HepG2 (cell line): ENCODE data around the gene VSIR. TPM values are rescaled to one million over a fixed set of nuclear protein-coding genes. Genes with fewer than 3 reads are reported as not detected.

ENCODE experiments used
- ATAC-seq: fragments of 200-7000 bp; cut with Tn5 transposase; 3 replicates; pipeline ENCODE4 v1.9.1; 2020; ENCODE audit warnings: mild to moderate bottlenecking, moderate library complexity
- BruUV-seq: library from RNA; stranded (reverse); fragments of 400-500 nt; replicated peaks from 2 replicates; lab custom pipeline; 2021; lab: Mats Ljungman, UMichigan
- CTCF ChIA-PET: fragments of 300-600 bp; formaldehyde crosslinking; extraction: SDS; loops from one replicate; lab custom pipeline; 2021; ENCODE audit warnings: low total read pairs, inconsistent platforms, low intra/inter-chr PET ratio; lab: Yijun Ruan, JAX
- POLR2A ChIA-PET: fragments of 350-600 bp; sonication (Branson Sonifier 250); formaldehyde crosslinking; loops from one replicate; lab custom pipeline; 2020; ENCODE audit warnings: antibody characterized with exemption, inconsistent platforms; lab: Yijun Ruan, JAX
- DNase-seq: peaks from one replicate; pipeline ENCODE4 v3.0.0-alpha.2; 2015; ENCODE audit warnings: low spot score
- FAIRE-seq: peaks from 3 replicates; lab custom pipeline; 2011; peaks lifted over from hg19 to GRCh38; lab: Jason Lieb, UNC
- H2AFZ ChIP-seq: one replicate; pipeline ENCODE4 v1.6.1; 2011; ENCODE audit warnings: low read length, inconsistent platforms
- H3K27ac ChIP-seq: fragments of 300-600 bp; 3 replicates; pipeline ENCODE4 v1.8.0; 2011; ENCODE audit warnings: mixed run types, mild to moderate bottlenecking, mixed read lengths, low read length, inconsistent platforms; ENCODE audit not compliant: insufficient read depth; ENCODE audit errors: extremely low read length
- H3K27me3 ChIP-seq, 2 experiments: fragments of 200-600 bp in 1 of 2; 2 replicates in 1 of 2; 3 replicates in 1 of 2; pipeline versions ENCODE4 v1.6.0 to v1.8.0; 2011; ENCODE audit warnings: low read length in 2 of 2, mild to moderate bottlenecking in 2 of 2, moderate library complexity in 2 of 2, inconsistent platforms in 1 of 2; ENCODE audit not compliant: insufficient read depth in 2 of 2, control insufficient read depth in 1 of 2
- H3K36me3 ChIP-seq, 2 experiments: fragments of 200-600 bp in 1 of 2; replicated peaks in 1 of 2; 2 replicates in 1 of 2; 3 replicates in 1 of 2; pipeline versions ENCODE4 v1.5.1 to v1.8.0; 2011; ENCODE audit warnings: low read length in 2 of 2, inconsistent platforms in 1 of 2; ENCODE audit not compliant: insufficient read depth in 2 of 2, control insufficient read depth in 1 of 2
- H3K4me1 ChIP-seq: 2 replicates; pipeline ENCODE4 v1.5.1; 2012; ENCODE audit warnings: low read length, inconsistent platforms; ENCODE audit not compliant: insufficient read depth
- H3K4me2 ChIP-seq: 2 replicates; pipeline ENCODE4 v1.6.0; 2011; ENCODE audit warnings: low read depth, low read length, inconsistent platforms
- H3K4me3 ChIP-seq, 3 experiments: fragments of 200-600 bp in 1 of 3; sonication (generic), shearing (Covaris generic) in 1 of 3; replicated peaks in 1 of 3; 2 replicates each; pipeline ENCODE4 v1.5.1; 2011 to 2016; ENCODE audit warnings: low read length in 3 of 3, inconsistent platforms in 2 of 3, low read depth in 2 of 3, mild to moderate bottlenecking in 2 of 3, control low read depth in 1 of 3, mixed read lengths in 1 of 3; ENCODE audit not compliant: insufficient read depth in 1 of 3
- H3K79me2 ChIP-seq: one replicate; pipeline ENCODE4 v1.6.1; 2011; ENCODE audit warnings: low read length, inconsistent platforms; ENCODE audit not compliant: insufficient read depth
- H3K9ac ChIP-seq: 2 replicates; pipeline ENCODE4 v1.6.0; 2011; ENCODE audit warnings: mild to moderate bottlenecking, low read depth, low read length, inconsistent platforms; ENCODE audit not compliant: insufficient read depth
- H3K9me3 ChIP-seq: 2 replicates; pipeline ENCODE4 v1.5.1; 2012; ENCODE audit warnings: mild to moderate bottlenecking, low read length
- H4K20me1 ChIP-seq: 2 replicates; pipeline ENCODE4 v1.6.0; 2011; ENCODE audit warnings: inconsistent platforms, mild to moderate bottlenecking, low read length, moderate library complexity; ENCODE audit not compliant: insufficient read depth
- NFYB ChIP-seq: sonication (generic); formaldehyde crosslinking; IDR thresholded peaks from 2 replicates; pipeline ENCODE4 v1.4.0; 2020; ENCODE audit warnings: missing genetic modification reagents
- ZNF143 ChIP-seq: sonication (generic); formaldehyde crosslinking; IDR thresholded peaks from 2 replicates; pipeline ENCODE4 v1.4.0; 2020; ENCODE audit warnings: missing genetic modification reagents
- ZNF674 ChIP-seq: sonication (generic); formaldehyde crosslinking; IDR thresholded peaks from 2 replicates; pipeline ENCODE4 v1.5.0; 2020; ENCODE audit warnings: low read depth, mild to moderate bottlenecking, missing genetic modification reagents
- ZNF709 ChIP-seq: sonication (generic); formaldehyde crosslinking; IDR thresholded peaks from 2 replicates; pipeline ENCODE4 v1.5.0; 2020; ENCODE audit warnings: mild to moderate bottlenecking, missing genetic modification reagents
- WGBS: methylation state at CpG from one replicate; pipeline ENCODE4 v1.1.6; 2017; ENCODE audit warnings: low lambda C conversion rate; 5-methylcytosine and 5-hydroxymethylcytosine counted together
- in situ Hi-C: cut with HindIII; loops from 2 replicates; pipeline ENCODE4 v1.10.0; 2017; ENCODE audit warnings: low pct_unique_long_range_greater_than_20kb; ENCODE audit not compliant: extremely low pct_ligation_motif_present
- intact Hi-C: fragments of 100-400 bp; cut with micrococcal nuclease; formaldehyde crosslinking; loops from one replicate; pipeline ENCODE4 v1.10.0; 2022; ENCODE audit not compliant: unreplicated experiment
- polyA plus RNA-seq, 8 experiments: library from polyadenylated mRNA; depleted of rRNA in 3 of 8; stranded (reverse) in 7 of 8; unstranded in 1 of 8; fragments of >200 nt; fragmentation: Illumina TruSeq in 4 of 8; extraction: Trizol in 4 of 8; gene quantifications; 2 replicates each; pipeline versions ENCODE4 v1.2.1 to v1.2.3, GENCODE V29; 2011 to 2016; ENCODE audit warnings: low read depth in 4 of 8, missing spikeins in 1 of 8, mixed read lengths in 1 of 8; ENCODE audit not compliant: insufficient read depth in 1 of 8
- total RNA-seq, 5 experiments: library from RNA; depleted of rRNA; stranded (reverse); fragments of >200 nt; fragmentation: Illumina TruSeq; extraction: Trizol; gene quantifications; 2 replicates each; pipeline ENCODE4 v1.2.3, GENCODE V29; 2016; ENCODE audit warnings: low read depth in 1 of 5
- TF ChIP-seq, protein P1 (sequence below): sonication (generic); formaldehyde crosslinking; IDR thresholded peaks from 2 replicates; pipeline ENCODE4 v1.5.1; 2020; ENCODE audit warnings: mild to moderate bottlenecking, missing genetic modification reagents, borderline replicate concordance
- TF ChIP-seq, protein P2 (sequence below): sonication (generic); formaldehyde crosslinking; IDR thresholded peaks from 2 replicates; pipeline ENCODE4 v1.8.0; 2022; ENCODE audit warnings: low read depth, missing genetic modification reagents

The VSIR gene
- total and polyA plus RNA-seq, 2 of the 13 experiments (the other 11 are each of a cell fraction or from before 2014, with no cell fraction given): 0.44 to 3.2 TPM

DNA sequence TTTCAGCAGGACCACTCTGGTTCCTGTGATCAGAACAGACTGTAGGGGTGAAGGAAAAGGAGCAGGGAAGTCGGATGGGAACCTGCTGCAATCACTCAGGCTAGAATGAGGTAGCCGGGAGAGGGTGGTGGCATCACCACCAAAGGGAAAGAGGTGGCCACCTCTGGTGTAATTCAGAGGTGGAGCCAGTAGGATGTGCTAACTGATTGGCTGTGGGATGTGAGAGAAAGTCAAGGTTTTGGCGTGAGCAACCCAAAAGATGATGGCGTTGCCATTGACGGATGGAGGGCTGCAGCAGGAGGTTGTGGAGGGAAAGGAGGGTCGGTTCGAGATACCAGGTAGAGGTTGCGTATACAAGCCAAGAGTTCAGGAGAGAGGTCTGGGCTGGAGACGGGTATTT is 7.4 kb upstream of the VSIR start (continued):
- TF ChIP-seq ZNF709 (CRISPR knock-in tag) (no peak), ZNF674 (CRISPR knock-in tag) (no peak)

DNA sequence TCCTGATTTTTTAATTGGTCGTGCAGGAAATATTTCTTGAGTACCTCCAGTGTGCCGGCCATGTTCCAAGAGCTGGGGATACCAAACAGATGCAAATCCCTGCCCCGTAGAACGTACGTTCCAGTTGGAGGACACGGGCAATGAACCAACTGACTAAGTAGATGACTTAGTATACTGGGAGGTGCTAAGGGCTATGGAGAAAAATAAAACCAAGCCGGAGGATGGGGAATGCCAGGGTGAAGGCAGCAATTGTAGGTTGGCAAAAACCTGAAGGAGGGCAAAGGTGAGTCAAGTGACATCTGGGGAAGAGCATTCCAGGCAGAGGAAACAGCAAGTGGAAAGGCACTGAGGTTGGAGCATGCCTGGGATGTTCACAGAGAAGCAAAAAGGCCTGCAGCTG is 6.8 kb upstream of the VSIR start:
- no peak overlapping the region for H2AFZ ChIP-seq
- ATAC-seq (no peak), DNase-seq (no peak), FAIRE-seq (no peak)
- H3K4me3 ChIP-seq: no peak overlapping the region
- no peaks in the 10 kb centered on the region for H3K4me1 ChIP-seq
- intact Hi-C loops (no loop called here), in situ Hi-C loops (no loop called here)
- peaks cover 2 to 68% of the 10 kb centered on the region in 2 experiments; a peak in 3 of 5 replicates for H3K27me3 ChIP-seq
- BruUV-seq: no TSS peak
- ChIA-PET CTCF (no interaction called here), POLR2A (no interaction called here)
- H3K4me2 ChIP-seq: no peak overlapping the region
- WGBS: 62% methylated on average over 7 of the region's 7 CpGs
- no peaks in the 10 kb centered on the region for H4K20me1 ChIP-seq
- no peak overlapping the region for H3K9ac ChIP-seq
- no peaks in the 10 kb centered on the region for H3K79me2 ChIP-seq
- no peaks in the 10 kb centered on the region for H3K36me3 ChIP-seq
- H3K9me3 ChIP-seq: no peaks in the 10 kb centered on the region
- TF ChIP-seq ZNF143 (CRISPR knock-in tag) (no peak), NFYB (no peak)
- TF ChIP-seq, protein P1, sequence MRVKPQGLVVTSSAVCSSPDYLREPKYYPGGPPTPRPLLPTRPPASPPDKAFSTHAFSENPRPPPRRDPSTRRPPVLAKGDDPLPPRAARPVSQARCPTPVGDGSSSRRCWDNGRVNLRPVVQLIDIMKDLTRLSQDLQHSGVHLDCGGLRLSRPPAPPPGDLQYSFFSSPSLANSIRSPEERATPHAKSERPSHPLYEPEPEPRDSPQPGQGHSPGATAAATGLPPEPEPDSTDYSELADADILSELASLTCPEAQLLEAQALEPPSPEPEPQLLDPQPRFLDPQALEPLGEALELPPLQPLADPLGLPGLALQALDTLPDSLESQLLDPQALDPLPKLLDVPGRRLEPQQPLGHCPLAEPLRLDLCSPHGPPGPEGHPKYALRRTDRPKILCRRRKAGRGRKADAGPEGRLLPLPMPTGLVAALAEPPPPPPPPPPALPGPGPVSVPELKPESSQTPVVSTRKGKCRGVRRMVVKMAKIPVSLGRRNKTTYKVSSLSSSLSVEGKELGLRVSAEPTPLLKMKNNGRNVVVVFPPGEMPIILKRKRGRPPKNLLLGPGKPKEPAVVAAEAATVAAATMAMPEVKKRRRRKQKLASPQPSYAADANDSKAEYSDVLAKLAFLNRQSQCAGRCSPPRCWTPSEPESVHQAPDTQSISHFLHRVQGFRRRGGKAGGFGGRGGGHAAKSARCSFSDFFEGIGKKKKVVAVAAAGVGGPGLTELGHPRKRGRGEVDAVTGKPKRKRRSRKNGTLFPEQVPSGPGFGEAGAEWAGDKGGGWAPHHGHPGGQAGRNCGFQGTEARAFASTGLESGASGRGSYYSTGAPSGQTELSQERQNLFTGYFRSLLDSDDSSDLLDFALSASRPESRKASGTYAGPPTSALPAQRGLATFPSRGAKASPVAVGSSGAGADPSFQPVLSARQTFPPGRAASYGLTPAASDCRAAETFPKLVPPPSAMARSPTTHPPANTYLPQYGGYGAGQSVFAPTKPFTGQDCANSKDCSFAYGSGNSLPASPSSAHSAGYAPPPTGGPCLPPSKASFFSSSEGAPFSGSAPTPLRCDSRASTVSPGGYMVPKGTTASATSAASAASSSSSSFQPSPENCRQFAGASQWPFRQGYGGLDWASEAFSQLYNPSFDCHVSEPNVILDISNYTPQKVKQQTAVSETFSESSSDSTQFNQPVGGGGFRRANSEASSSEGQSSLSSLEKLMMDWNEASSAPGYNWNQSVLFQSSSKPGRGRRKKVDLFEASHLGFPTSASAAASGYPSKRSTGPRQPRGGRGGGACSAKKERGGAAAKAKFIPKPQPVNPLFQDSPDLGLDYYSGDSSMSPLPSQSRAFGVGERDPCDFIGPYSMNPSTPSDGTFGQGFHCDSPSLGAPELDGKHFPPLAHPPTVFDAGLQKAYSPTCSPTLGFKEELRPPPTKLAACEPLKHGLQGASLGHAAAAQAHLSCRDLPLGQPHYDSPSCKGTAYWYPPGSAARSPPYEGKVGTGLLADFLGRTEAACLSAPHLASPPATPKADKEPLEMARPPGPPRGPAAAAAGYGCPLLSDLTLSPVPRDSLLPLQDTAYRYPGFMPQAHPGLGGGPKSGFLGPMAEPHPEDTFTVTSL: no peak
- TF ChIP-seq, protein P2, sequence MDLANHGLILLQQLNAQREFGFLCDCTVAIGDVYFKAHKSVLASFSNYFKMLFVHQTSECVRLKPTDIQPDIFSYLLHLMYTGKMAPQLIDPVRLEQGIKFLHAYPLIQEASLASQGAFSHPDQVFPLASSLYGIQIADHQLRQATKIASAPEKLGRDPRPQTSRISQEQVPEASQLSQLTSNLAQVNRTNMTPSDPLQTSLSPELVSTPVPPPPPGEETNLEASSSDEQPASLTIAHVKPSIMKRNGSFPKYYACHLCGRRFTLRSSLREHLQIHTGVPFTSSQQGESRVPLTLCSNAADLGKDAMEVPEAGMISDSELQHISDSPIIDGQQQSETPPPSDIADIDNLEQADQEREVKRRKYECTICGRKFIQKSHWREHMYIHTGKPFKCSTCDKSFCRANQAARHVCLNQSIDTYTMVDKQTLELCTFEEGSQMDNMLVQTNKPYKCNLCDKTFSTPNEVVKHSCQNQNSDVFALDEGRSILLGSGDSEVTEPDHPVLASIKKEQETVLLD (CRISPR knock-in tag): no peak
- no peak overlapping the region for H3K27ac ChIP-seq
